Gastroesophageal sphincter (tissue), 3 donors: ENCODE data around the gene P2RX7.

Source experiments
- CTCF ChIP-seq, 4 experiments: fragments of 200-600 bp in 2 of 4; fragments of 450-650 bp in 2 of 4; sonication (generic) in 1 of 4; IDR thresholded peaks; one replicate each; pipeline ENCODE4 v1.5.1; 2017 to 2019; ENCODE audit warnings: antibody characterized with exemption in 4 of 4, mild to moderate bottlenecking in 2 of 4, moderate library complexity in 2 of 4
- EP300 ChIP-seq: sonication (generic); formaldehyde crosslinking; IDR thresholded peaks from one replicate; pipeline ENCODE4 v1.6.1; 2017; ENCODE audit warnings: antibody characterized with exemption, mild to moderate bottlenecking
- POLR2A ChIP-seq, 2 donors: fragments of 450-650 bp; IDR thresholded peaks; one replicate each; pipeline ENCODE4 v1.6.1; 2017; ENCODE audit warnings: antibody characterized with exemption in 2 of 2, mild to moderate bottlenecking in 2 of 2, moderate library complexity in 1 of 2
- POLR2AphosphoS5 ChIP-seq: sonication (generic); formaldehyde crosslinking; IDR thresholded peaks from one replicate; pipeline ENCODE4 v1.6.1; 2017; ENCODE audit warnings: antibody characterized with exemption

- TF ChIP-seq EP300 (no peak), POLR2A (IDR thresholded peaks at IDR 0.05) (no peak), CTCF (IDR thresholded peaks at IDR 0.05) (no peak), POLR2AphosphoS5 (no peak)
Observed at GRCh38 chr12:121084229-121084628, 48.4 kb upstream of the P2RX7 start.
